ENCODE measurements around the gene FLAD1.

The FLAD1 gene

DNA sequence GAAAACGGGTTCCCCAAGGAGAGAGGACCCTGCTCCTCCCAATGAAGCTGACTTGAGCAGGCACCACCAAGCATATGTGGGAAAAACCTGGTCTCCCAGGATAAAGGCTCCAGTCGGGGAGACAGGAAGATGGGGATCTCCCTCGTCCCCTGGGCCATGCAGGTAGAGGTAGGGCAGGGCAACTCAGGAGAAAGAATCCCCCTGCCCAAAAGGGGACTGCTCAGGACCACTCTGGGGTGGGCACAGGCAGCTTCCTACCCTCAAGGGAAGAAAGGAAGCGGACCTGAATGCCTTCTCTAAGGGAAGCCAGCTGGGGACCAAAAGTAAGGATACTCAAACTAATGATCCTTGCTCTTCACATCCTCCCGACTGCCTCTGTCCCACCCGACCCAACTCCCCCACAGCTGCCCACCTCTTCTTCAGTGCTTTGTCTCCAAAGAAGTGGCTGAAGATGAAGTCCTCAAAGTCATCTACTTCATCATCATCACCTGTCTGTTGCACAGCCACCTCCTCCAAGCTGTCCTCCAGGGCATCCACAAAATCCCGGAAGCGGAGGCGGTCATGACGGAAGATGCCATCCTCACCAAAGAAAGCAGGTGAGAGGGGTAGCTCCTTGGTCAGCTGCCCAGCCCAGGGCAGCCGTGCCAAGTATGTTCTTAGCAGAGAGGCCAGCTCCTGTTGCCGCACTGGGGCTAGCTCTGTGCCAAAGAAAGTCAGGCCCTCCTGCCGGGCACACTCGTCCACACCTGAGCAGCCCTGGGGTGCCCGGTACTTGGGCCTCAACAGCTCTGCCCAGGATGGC is 37.8 kb upstream of the FLAD1 start:
- TF ChIP-seq, protein P1, sequence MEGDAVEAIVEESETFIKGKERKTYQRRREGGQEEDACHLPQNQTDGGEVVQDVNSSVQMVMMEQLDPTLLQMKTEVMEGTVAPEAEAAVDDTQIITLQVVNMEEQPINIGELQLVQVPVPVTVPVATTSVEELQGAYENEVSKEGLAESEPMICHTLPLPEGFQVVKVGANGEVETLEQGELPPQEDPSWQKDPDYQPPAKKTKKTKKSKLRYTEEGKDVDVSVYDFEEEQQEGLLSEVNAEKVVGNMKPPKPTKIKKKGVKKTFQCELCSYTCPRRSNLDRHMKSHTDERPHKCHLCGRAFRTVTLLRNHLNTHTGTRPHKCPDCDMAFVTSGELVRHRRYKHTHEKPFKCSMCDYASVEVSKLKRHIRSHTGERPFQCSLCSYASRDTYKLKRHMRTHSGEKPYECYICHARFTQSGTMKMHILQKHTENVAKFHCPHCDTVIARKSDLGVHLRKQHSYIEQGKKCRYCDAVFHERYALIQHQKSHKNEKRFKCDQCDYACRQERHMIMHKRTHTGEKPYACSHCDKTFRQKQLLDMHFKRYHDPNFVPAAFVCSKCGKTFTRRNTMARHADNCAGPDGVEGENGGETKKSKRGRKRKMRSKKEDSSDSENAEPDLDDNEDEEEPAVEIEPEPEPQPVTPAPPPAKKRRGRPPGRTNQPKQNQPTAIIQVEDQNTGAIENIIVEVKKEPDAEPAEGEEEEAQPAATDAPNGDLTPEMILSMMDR (IDR thresholded peaks at IDR 0.05) = no peak
- Histone ChIP-seq H3K4me3 (no peak overlapping the region), H3K27ac (peak overlapping the region in 1 of 2 donors; percentile 70)
- DNase-seq (ENCODE audit: low spot score) = no peak

- no peak for DNase-seq (ENCODE audit: low spot score)
- Histone ChIP-seq H3K27ac (no peak overlapping the region), H3K4me3 (no peak overlapping the region)
- TF ChIP-seq, protein P1 (IDR thresholded peaks at IDR 0.05) = no peak
These were observed 36.9 kb upstream of the FLAD1 start for GRCh38 chr1:154945962-154946850.

GRCh38 chr1:154948079-154948478 is 35.1 kb upstream of the FLAD1 start:
- DNase-seq (ENCODE audit: low spot score) = no peak
- H3K4me3 ChIP-seq = no peak overlapping the region
- H3K27ac ChIP-seq = no peak overlapping the region
- TF ChIP-seq, protein P1 (IDR thresholded peaks at IDR 0.05) = no peak

GRCh38 chr1:154951901-154952657 is 31.1 kb upstream of the FLAD1 start:
- TF ChIP-seq, protein P1 (IDR thresholded peaks at IDR 0.05) = no peak
- no peak for DNase-seq (ENCODE audit: low spot score)
- Histone ChIP-seq H3K27ac (no peak overlapping the region), H3K4me3 (no peak overlapping the region)

DNA sequence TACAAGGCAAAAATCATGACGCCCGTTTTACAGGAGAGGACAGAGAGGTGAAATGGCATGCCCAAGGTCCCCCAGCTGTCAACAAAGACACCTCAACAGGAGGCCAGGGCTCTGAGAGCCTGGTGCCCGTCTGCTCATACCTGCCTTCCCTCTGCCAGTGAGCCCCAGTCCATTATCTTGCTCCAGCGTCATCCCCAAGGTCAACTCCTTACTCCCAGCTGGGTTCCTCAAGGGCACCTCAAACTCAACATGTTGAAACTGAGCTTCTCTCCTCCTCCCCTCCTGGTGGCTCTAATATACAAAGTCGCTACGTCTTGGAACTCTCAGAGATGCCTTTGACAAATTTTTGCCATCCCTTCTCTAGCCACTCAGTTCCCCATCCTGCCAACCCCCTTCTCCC is 30.5 kb upstream of the FLAD1 start:
- H3K27ac ChIP-seq = no peak overlapping the region
- no peak for DNase-seq (ENCODE audit: low spot score)
- H3K4me3 ChIP-seq = no peak overlapping the region
- TF ChIP-seq, protein P1 (IDR thresholded peaks at IDR 0.05) = no peak

GRCh38 chr1:154953611-154954038 is 29.5 kb upstream of the FLAD1 start:
- TF ChIP-seq, protein P1 (IDR thresholded peaks at IDR 0.05) = no peak
- Histone ChIP-seq H3K4me3 (peak overlapping the region; percentile 72), H3K27ac (no peak overlapping the region)
- no peak for DNase-seq (ENCODE audit: low spot score)
